ENCODE results near the gene LETM1.

DNA sequence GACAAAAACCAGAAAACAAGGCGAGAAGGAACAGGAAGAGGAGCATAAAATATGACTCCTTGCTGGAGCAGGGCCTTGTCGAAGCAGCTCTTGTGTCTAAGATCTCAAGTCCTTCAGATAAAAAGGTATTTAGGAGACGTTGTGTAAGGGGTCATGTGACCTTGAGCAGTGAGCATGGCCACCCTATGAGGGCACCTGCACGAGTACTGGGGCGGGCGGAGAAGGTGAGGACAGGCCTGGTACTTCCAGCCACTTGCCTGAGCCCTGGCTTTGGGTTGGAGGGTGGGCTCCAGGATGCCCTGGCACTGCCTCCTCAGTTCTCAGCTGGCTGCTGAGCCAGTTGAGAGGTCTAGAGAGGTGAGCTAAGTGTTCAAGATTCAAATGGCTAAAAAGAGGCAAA, 45.2 kb upstream of the LETM1 start:
- no peak for TF ChIP-seq POLR2A (IDR thresholded peaks at IDR 0.05)
- no peak for TF ChIP-seq CTCF (IDR thresholded peaks at IDR 0.05 in 8 of 11, conservative IDR thresholded peaks at IDR 0.05 in 3 of 11)
